PC-3 (cell line): ENCODE measurements around the gene FXR2.

ENCODE experiments used
- EZH2 ChIP-seq: fragments of 300-600 bp; sonication (generic); IDR thresholded peaks from one replicate; pipeline ENCODE4 v1.6.1; 2017; ENCODE audit warnings: antibody characterized with exemption, mild to moderate bottlenecking, low read length; ENCODE audit not compliant: unreplicated experiment
- EZH2phosphoT487 ChIP-seq: fragments of 300-600 bp; sonication (generic); IDR thresholded peaks from 2 replicates; pipeline ENCODE4 v1.6.1; 2018; ENCODE audit warnings: mild to moderate bottlenecking, antibody characterized with exemption, low read length, borderline replicate concordance
- TF ChIP-seq, protein P1 (sequence below): fragments of 300-600 bp; sonication (generic); conservative IDR thresholded peaks from 2 replicates; pipeline ENCODE4 v1.5.1; 2017; ENCODE audit warnings: antibody characterized with exemption, low read depth, mild to moderate bottlenecking, low read length

DNA sequence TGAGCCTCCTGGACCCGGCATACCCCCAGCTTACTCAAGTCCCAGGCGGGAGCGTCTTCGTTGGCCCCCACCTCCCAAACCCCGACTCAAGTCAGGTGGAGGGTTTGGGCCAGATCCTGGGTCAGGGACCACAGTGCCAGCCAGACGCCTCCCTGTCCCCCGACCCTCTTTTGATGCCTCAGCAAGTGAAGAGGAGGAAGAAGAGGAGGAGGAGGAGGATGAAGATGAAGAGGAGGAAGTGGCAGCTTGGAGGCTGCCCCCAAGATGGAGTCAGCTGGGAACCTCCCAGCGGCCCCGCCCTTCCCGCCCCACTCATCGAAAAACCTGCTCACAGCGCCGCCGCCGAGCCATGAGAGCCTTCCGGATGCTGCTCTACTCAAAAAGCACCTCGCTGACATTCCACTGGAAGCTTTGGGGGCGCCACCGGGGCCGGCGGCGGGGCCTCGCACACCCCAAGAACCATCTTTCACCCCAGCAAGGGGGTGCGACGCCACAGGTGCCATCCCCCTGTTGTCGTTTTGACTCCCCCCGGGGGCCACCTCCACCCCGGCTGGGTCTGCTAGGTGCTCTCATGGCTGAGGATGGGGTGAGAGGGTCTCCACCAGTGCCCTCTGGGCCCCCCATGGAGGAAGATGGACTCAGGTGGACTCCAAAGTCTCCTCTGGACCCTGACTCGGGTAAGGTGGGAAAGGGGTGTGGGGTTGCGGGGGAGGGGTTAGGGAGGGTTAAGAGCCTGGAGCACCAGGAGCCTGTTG lies 51.4 kb downstream of the FXR2 start:
- TF ChIP-seq, protein P1, sequence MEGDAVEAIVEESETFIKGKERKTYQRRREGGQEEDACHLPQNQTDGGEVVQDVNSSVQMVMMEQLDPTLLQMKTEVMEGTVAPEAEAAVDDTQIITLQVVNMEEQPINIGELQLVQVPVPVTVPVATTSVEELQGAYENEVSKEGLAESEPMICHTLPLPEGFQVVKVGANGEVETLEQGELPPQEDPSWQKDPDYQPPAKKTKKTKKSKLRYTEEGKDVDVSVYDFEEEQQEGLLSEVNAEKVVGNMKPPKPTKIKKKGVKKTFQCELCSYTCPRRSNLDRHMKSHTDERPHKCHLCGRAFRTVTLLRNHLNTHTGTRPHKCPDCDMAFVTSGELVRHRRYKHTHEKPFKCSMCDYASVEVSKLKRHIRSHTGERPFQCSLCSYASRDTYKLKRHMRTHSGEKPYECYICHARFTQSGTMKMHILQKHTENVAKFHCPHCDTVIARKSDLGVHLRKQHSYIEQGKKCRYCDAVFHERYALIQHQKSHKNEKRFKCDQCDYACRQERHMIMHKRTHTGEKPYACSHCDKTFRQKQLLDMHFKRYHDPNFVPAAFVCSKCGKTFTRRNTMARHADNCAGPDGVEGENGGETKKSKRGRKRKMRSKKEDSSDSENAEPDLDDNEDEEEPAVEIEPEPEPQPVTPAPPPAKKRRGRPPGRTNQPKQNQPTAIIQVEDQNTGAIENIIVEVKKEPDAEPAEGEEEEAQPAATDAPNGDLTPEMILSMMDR = no peak
- TF ChIP-seq EZH2 (no peak), EZH2phosphoT487 (no peak)
